Choroid plexus epithelial cell (primary cell): Measurements from ENCODE around the gene RAC3.

ENCODE experiments used
- DNase-seq: peaks from one replicate; pipeline ENCODE4 v3.0.0-alpha.2; 2010; ENCODE audit warnings: low read depth
- H3K4me3 ChIP-seq: 2 replicates; pipeline ENCODE4 v1.5.1; 2011; ENCODE audit warnings: low read depth, mild to moderate bottlenecking, control low read depth, low read length, moderate library complexity
- CTCF ChIP-seq: conservative IDR thresholded peaks from 2 replicates; pipeline ENCODE4 v1.5.1; 2011; ENCODE audit warnings: low read depth, mild to moderate bottlenecking, control low read depth, inconsistent platforms, low read length, moderate library complexity

RAC3 gene

GRCh38 chr17:82013772-82014321 lies 17.6 kb upstream of the RAC3 start:
- no peak for DNase-seq
- no peak overlapping the region for H3K4me3 ChIP-seq
- no peak for TF ChIP-seq CTCF

- H3K4me3 ChIP-seq = no peak overlapping the region
- no peak for TF ChIP-seq CTCF
Observed at GRCh38 chr17:82014432-82014831, 17.0 kb upstream of the RAC3 start.

GRCh38 chr17:82014971-82015310 lies 16.5 kb upstream of the RAC3 start:
- no peak for TF ChIP-seq CTCF
- DNase-seq = no peak
- no peak overlapping the region for H3K4me3 ChIP-seq

More at GRCh38 chr17:82014432-82014831, 17.0 kb upstream of the RAC3 start:
- DNase-seq = no peak

- no peak overlapping the region for H3K4me3 ChIP-seq
- DNase-seq = no peak
- TF ChIP-seq CTCF = no peak
Observed at GRCh38 chr17:82015311-82015971, 16.0 kb upstream of the RAC3 start.

GRCh38 chr17:82016061-82016874 lies 15.2 kb upstream of the RAC3 start:
- DNase-seq = no peak
- H3K4me3 ChIP-seq = no peak overlapping the region
- TF ChIP-seq CTCF = no peak

GRCh38 chr17:82016875-82017459 lies 14.5 kb upstream of the RAC3 start:
- H3K4me3 ChIP-seq = no peak overlapping the region
- TF ChIP-seq CTCF = no peak

More at GRCh38 chr17:82016875-82017459, 14.5 kb upstream of the RAC3 start:
- no peak for DNase-seq
